Chondrocyte (in vitro differentiated cells): ENCODE measurements around the gene PTPRK. TPM values are rescaled to one million over a fixed set of nuclear protein-coding genes. Genes with fewer than 3 reads are reported as not detected.

Experiments
- DNase-seq: peaks from one replicate; pipeline ENCODE4 v3.0.0; 2021; ENCODE audit warnings: mixed read lengths, low spot score
- H3K27ac Mint-ChIP-seq: one replicate; pipeline ENCODE4 v1.8.0; 2021; ENCODE audit warnings: mild to moderate bottlenecking, moderate library complexity, mixed read lengths; ENCODE audit not compliant: unreplicated experiment
- H3K27me3 Mint-ChIP-seq: 2 replicates; pipeline ENCODE4 v1.8.0; 2021; ENCODE audit warnings: low read depth, mixed read lengths
- H3K36me3 Mint-ChIP-seq: 2 replicates; pipeline ENCODE4 v1.8.0; 2021; ENCODE audit warnings: low read depth, mixed read lengths
- H3K4me1 Mint-ChIP-seq: 2 replicates; pipeline ENCODE4 v1.8.0; 2021; ENCODE audit warnings: low read depth, mild to moderate bottlenecking, mixed read lengths
- H3K4me3 Mint-ChIP-seq: one replicate; pipeline ENCODE4 v1.8.0; 2021; ENCODE audit warnings: mild to moderate bottlenecking, moderate library complexity, mixed read lengths; ENCODE audit not compliant: unreplicated experiment
- H3K9me3 Mint-ChIP-seq: 2 replicates; pipeline ENCODE4 v1.8.0; 2021; ENCODE audit warnings: low read depth, mixed read lengths
- CTCF ChIP-seq: fragments of 200-600 bp; sonication (generic); IDR thresholded peaks from 2 replicates; pipeline ENCODE4 v1.5.0; 2021; ENCODE audit warnings: antibody characterized with exemption, mild to moderate bottlenecking, moderate library complexity
- total RNA-seq: library from RNA; stranded (reverse); gene quantifications from 3 replicates; pipeline ENCODE4 v1.2.1, GENCODE V29; 2021

Gene PTPRK
- total RNA-seq, 1 donor from 2014 or later = 63.3 TPM

GRCh38 chr6:128343706-128344105, 176.7 kb downstream of the PTPRK start:
- H3K36me3 Mint-ChIP-seq = no peaks in the 10 kb centered on the region

DNA sequence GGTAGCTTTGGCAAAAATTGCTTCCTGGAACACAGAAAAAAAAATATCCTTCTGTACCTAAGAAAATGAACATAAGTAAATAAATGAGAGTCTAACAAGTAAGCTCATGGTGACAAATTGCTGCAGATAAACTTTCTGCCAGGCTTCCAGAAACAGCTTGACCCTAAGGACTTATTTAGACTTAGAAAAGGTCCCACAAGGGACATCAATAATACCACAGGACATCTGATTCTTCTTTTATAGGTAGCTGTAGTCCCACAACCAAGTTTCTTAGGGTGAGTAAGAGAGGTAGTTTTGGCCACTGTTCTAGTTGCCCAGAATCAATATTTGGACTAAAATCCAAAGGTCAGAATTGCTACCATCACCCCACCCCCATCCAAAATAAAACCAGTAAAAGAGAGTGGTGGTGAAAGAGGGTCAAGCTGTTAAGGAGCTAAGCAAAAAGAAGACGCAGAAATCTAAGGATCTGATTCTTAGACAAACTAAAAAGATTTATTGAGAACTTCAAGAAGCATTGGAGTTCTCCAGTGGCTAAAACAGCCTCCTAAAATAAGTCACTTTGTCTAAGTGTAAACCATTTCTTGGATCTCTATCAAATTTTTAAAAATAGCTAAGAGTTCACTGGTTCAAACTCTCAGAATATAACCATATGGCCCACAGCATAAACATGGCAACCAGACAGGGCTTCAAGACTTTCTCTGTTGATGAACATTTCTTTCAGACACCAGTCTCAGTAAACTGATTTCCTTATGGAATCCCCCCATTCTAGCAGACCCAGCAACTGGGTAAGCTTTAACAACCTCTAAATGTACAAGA, 180.6 kb downstream of the PTPRK start:
- Mint-ChIP-seq H3K4me3 (no peak overlapping the region), H3K9me3 (no peaks in the 10 kb centered on the region), H3K27ac (peak overlapping the region; percentile 12), H3K4me1 (peaks cover 21% of the 10 kb centered on the region), H3K27me3 (no peaks in the 10 kb centered on the region), H3K36me3 (no peaks in the 10 kb centered on the region)
- no peak for TF ChIP-seq CTCF
- no peak for DNase-seq

More at GRCh38 chr6:128343706-128344105, 176.7 kb downstream of the PTPRK start:
- Mint-ChIP-seq H3K27ac (no peak overlapping the region), H3K9me3 (no peaks in the 10 kb centered on the region), H3K27me3 (no peaks in the 10 kb centered on the region), H3K4me1 (peaks cover 19% of the 10 kb centered on the region), H3K4me3 (no peak overlapping the region)
- DNase-seq = no peak
- TF ChIP-seq CTCF = no peak

DNA sequence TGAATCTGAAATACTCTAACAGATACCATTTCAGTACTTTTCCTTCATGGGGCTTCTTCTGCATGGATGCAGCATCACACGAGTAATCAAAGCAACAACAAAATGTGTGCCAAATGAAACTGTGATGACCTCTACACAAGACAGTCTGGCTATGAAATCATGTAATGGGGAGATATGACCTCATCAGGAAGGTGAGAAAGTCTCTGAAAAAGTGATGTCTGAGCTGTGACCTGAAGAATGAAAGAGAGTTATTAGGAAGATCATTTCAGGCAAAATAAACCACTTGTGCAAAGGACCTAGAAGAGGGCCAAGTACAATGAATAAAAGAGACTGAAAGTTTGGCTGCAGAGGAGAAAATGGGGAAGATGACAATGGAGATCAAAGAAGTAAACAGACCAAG, 182.8 kb downstream of the PTPRK start:
- no peaks in the 10 kb centered on the region for H3K27me3 Mint-ChIP-seq
- H3K4me3 Mint-ChIP-seq = no peak overlapping the region
- H3K4me1 Mint-ChIP-seq = peaks cover 21% of the 10 kb centered on the region
- no peak overlapping the region for H3K27ac Mint-ChIP-seq
- DNase-seq = no peak
- H3K9me3 Mint-ChIP-seq = no peaks in the 10 kb centered on the region
- H3K36me3 Mint-ChIP-seq = no peaks in the 10 kb centered on the region
- TF ChIP-seq CTCF = no peak

- H3K27ac Mint-ChIP-seq = no peak overlapping the region
- no peaks in the 10 kb centered on the region for H3K9me3 Mint-ChIP-seq
Observed at GRCh38 chr6:128336436-128337095, 183.8 kb downstream of the PTPRK start.

More at GRCh38 chr6:128336436-128337095, 183.8 kb downstream of the PTPRK start:
- no peaks in the 10 kb centered on the region for H3K36me3 Mint-ChIP-seq
- no peak for DNase-seq
- H3K27me3 Mint-ChIP-seq = no peaks in the 10 kb centered on the region
- no peak for TF ChIP-seq CTCF
- no peak overlapping the region for H3K4me3 Mint-ChIP-seq
- H3K4me1 Mint-ChIP-seq = peaks cover 21% of the 10 kb centered on the region
